Retina (tissue), 1 donor: ENCODE measurements around the gene MCRIP2.
"Not testable (repeated sequence)": the region's sequence is repeated elsewhere in the genome, so short reads cannot be mapped to it uniquely, and the experiment has no call there.

ENCODE experiments used
- DNase-seq: peaks from one replicate; pipeline ENCODE4 v3.0.0-alpha.2; 2016

MCRIP2 gene, protein sequence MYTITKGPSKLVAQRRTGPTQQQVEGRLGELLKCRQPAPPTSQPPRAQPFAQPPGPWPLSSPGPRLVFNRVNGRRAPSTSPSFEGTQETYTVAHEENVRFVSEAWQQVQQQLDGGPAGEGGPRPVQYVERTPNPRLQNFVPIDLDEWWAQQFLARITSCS

DNA sequence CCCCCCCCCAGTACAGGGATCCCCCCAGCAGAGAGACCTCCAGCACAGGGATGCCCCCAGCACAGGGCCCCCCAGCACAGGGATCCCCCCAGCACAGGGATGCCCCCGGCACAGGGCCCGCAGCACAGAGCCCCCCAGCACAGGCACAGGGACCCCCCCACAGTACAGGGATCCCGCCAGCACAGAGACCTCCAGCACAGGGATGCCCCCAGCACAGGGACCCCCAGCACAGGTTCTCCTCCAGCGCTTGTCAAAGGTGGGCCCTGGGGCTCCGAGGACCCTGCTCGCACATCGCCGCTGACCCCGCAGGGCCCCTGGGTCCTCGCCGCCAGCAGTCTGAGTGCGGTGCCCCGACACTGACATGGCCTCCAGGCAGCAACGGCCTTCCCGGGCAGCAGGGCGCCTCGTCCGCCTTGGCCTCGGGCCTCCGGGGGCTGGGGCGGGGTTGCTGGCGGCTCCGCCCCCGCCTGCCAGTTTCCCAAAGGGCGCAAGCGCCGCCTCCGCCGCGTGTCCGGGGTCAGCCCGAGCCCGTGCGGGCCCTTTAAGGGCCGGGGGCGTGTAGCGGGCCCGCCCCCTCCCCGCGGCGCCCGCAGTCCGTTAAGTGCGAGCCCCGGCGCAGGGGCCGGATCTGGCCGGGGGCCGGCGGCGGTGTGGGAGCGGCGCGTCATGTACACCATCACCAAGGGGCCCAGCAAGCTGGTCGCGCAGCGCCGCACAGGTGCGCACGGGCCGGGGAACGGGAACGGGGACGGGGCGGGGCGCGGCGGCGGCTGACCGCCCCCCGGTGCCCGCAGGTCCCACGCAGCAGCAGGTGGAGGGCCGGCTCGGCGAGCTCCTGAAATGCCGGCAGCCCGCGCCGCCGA is at the start of gene MCRIP2:
MCRIP2 (plus strand) TSS at position 503 of the 863 bp plus-strand sequence; CDS start at position 667, 164 bp downstream.
- DNase-seq: peak; percentile 86

DNA sequence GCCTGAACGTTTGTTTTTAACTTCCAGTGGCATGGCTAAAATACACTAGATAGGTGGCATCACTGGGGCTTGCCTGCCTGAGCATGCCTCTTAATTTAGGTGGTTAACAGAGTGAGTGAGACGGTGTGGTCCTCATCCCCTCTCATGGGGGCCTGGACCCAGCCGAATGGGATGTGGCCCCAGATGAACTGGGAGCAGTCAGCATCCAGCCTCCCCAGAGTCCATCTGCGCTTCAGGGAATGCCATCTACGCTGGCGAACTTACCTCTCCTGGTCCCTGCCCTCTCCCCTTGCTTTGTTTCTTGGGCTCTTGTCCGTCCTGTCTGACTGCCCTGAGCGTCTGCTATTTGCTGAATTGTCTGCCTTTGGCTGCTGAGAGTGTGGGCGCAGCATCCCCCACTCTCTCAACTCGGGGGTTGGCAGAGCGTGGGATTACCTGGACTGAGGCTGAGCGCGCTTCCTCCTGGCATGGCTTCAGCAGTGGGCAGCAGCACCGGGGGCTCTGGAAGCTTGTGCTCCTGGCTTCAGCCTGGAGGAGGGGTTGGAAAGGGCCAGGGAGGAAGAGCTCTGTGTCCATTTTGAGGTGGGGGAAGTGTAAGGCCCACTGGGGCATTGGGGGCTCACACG is 49.6 kb upstream of the MCRIP2 start:
- DNase-seq: no peak

DNA sequence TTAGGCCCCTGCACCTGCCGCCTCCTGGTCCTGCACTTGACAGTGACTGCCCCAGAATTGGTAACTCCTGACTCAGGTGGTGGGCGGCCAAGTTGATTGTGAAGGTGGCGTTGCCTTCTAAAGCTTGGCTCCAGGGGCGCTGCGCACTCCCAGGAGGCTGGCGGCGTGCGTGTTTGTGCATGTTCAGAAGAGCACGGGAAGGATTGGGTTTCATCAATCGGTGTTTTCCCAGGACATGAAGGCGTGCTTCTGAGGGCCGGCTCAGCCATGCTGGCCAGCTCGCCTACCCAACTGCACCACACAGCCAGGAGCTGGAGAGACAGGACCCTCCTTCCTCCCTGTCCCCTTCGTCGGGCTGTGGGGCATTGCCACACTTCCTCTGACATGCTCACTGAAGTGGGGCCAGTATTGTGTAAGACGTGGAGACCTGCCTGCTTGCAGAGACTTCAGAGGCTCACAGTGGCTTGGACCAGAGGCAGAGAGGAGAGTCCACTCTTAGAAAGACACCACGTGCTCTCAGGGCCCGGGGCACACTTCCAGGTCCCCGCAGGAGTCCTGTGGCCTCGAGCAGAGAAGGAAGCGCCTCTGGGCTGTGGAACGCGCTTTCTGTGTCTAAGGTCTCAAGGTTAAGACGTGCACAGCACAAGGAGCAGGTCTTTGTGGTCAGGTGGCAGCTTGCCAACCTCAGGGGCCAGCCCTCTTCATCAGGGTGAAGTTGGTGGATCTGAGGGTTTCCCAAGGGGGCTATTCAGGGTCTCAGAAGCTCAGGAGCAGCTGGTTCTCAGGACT is 48.9 kb upstream of the MCRIP2 start:
- no peak for DNase-seq

DNA sequence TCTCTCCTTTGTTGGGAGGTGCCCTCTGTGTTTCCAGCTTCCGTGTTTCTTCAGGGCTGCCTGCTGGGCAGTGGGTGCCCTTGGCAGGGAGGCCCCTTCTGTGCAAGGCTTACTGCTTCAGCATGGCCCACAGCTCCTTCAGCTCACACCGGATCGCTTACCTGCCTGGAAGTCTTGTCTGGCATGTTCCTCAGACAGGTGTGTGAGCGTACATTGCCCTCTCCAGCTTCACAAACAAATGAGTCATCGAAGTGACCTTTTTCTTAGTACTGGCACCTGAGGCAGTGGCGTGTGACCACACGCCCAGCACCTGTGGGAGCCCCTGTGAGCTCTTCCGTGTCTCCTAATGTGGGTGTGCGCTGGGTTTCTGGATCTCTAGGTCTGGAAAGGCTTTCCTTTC is 48.2 kb upstream of the MCRIP2 start:
- no peak for DNase-seq

DNA sequence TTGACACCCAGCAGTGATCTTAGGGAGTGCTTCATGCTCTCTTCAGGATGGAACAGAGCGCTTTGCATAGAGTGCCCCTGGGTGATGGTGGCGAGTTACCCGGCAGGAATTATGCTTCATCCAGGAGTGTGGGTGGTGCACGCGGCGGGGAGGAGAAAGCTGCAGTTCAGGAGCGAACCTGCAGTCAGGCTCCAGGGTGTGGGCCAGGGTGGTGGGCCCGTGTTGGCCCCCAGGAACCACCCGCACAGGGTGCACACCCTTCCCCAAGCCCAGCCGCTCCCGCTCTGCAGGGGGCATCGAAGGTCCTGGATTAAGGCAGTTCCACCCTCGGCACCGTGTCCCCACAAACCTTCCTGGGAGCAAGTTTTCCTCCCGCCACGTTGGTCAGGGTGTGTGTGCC is 47.8 kb upstream of the MCRIP2 start:
- DNase-seq: no peak

DNA sequence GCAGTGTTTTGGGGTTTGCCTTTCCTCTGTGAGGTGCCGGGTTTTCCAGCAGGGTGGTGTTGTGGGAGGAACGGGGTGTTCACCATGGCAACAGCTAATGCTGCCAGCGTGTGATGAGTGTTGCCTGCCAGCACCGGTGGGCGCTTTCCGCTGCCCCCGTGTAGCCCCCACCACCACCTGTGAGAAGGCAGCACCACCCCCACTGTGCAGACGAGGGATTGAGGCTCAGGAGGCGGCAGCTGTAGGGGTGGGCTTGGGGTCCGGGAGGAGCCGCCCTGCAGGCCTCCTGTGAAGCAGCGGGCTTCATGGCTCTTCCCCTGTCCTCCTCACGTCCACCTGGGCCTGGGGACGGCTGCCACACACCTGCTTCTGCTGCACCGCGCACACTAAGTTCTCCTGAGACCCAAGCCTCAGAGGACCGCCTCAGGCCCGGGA is 46.5 kb upstream of the MCRIP2 start:
- DNase-seq: no peak

DNA sequence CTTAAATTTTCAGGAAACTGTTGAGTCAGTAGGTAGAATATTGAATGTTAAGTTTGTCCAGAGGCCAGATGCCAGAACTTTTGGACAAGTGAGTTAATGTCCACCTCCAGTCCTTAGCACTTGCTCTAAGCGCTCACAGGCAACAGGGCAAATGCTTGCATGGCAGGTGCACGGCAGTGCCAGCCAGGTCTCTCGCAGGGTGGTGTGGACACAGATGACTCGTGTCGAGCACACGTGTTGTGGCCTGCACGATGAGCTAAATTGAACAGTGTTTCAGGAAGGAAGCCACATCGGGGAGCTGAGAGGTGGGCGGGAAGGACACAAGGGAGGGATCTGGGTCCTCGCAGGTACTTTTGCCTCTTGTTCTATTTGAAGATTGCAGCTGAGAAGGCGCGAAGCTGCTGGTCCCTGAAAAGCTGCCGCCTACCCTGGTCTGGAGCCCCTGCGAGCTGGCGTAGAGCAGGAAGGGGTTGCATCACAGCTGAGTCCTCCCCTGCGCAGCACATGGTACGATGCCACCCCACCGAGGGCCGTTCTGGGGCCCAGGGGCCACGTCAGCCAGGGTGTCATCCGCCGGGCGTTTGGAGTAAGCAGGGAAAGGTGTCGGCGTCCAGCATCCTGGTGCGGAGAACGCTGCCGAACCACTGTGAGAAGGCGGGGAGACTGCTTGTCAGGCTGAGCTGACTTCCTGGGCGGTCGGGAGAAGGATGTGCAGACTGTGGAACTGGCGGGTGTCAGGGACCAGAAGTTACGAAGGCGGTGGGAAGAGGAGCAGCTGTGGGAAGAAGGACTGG is 45.5 kb upstream of the MCRIP2 start:
- no peak for DNase-seq

DNA sequence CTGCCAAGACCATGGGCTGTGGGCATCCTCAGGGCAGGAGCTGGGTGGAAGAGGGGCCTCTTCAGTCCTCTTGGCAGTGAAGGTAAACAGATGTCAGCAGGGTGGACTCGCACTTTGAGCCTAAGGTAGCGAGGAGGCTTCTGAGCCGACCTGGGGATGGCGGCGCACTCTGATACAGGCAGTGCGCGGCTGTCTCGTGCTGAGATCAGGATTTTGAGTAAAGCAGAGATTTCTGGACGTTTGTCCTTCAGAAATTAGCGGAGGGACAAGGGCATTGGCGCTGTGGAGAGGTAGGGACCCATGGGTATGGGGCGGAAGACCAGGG is 44.9 kb upstream of the MCRIP2 start:
- DNase-seq: no peak

DNA sequence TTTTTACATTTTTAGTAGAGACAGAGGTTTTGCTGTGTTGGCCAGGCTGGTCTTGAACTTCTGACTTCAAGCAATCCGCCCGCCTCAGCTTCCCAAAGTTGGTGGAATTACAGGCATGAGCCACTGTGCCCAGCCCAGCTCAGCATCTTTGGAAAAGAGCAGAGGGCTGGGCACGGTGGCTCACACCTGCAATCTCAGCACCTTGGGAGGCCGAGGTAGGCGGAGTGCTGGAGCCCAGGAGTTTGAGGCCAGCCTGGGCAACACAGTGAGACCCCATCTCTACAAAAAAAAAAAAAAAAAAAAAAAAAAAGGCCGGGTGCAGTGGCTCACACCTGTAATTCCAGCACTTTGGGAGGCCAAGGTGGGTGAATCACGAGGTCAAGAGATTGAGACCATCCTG is 44.0 kb upstream of the MCRIP2 start:
- not testable (repeated sequence) for DNase-seq

DNA sequence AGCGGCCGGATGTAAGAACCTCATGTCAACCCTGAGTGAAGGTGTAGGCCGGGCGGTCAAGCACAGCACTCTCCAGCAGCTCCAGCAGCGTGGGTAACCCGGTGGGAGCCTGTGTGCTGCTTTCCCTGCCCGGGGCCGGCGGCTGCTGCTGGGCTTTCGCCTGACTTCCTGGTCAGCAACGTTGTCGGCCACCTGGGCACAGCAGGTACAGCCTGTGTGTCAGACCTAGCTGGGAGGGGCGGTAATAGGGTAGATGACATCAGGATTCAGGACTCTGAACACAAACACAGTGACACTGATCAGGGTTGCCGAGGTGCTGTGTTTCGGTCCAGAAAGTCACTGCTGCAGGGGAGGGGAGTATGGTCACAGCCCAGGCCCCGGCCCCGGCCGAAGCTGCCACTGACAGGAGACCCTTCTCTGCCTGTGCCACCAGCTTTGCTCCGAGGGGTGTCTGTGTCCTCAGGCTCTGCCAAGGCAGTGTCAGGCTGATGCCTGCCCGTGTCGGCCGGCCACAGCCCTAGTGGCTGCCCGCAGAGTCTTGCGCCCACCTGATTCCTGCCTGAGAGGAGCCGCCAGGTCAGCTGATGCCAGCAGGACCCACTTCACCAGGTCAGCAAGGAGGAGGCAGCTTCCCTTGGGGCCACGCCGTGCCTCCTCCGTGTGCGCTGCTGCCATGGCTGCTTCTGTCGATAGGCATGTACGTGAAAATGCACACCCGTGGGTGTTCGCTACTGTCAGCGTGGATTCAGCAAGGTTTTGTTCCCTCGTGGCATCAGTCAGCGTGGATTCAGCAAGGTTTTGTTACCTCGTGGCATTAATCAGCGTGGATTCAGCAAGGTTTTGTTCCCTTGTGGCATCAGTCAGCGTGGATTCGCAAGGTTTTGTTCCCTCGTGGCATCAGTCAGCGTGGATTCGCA is 42.5 kb upstream of the MCRIP2 start:
- DNase-seq: no peak

DNA sequence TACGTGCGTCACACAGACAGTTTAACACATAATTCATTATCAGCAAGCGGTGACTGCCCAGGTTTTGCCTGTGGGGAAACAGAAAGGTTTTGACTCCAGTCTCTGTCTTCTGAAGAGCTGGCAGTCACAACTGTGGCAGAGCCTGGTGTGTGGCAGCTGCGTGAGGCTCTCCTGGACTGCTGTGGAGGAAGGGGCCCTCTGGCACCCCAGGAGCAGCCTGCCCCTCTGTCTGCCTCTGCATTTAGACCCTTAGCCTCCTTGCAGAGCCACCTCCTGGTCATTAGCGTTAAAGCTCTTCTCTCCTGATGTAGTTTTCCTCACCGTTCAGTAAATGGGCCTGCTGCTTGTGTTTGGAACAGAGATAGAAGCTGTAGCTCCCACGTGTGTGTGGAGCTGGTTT is 40.8 kb upstream of the MCRIP2 start:
- DNase-seq: no peak

DNA sequence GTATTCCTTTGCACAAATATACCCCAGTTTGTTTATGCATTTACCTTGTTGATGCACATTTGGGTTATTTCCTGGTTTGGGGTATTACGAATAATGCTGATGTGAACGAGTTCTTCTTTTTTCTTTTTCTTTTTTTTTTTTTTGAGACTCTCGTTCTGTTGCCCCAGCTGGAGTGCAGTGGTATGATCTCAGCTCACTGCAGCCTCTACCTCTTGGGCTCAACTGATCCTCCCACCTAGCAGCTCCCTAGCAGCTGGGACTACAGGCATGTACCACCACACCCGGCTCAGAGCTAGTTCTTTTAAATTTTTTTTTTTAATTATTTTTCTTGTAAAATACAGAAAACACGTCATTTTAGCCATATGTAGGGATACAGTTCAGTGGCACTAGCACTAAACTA is 37.7 kb upstream of the MCRIP2 start:
- no peak for DNase-seq

DNA sequence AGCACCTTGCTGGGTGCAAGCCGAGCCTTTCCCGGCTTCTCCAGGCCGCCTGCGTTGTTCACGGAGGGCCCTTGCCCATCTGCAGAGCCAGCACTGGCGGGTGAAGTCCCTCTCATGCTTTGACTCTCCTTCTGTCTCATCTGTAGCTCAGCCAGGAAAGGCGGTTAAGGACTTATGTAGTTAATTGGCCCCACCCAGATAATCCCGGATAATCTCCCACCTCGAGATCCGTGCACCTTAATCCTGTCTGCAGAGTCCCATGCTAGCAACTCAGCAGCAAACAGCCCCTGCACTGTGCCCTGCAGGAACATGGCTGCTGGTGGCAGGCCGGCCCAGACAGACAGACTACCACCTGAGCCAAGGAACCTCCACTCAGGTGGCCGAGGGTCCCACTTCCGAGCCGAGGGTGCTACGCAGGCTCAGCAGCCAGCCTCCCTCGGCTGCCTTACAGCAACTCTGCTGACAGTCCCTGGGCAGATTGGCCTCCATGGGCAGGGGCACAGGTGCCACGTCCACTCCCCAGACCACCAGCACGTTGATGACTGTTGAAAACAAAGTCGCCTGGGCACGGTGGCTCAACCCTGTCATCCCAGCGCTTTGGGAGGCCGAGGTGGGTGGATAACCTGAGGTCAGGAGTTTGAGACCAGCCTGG is 34.8 kb upstream of the MCRIP2 start:
- DNase-seq: no peak

DNA sequence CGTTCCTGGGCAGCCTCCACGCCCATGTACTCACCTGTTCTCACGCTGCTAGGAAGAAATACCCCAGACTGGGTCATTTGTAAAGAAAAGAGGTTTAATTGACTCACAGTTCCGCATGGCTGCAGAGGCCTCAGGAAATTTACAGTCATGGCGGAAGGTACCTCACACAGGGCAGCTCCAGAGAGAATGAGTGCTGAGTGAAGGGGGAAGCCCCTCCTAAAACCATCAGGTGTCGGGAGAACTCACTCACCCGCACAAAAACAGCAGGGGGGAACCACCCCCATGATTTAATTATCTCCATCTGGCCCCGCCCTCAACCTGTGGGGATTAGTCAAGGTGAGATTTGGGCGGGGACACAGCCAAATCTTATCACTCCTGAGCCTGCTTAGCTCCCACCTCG is 33.6 kb upstream of the MCRIP2 start:
- DNase-seq: no peak

DNA sequence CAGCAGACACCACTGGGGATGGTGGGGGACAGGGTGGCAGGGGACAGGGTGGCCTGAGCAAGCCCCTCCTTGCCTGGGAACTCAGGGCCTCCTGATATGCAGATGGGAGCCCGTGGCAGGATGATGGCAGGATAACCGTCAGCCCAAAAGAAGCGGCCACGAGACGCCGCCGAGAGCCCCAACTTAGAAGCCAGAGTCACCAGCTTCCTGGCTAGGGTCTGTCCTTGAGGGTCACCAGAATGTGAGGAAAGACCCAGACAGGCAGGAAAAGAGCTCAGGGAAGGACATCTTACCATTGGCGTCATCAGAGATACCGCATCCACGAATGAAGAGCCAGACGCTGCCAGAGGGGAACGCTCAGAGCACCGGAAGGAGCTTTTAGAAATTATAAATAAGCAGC is 32.3 kb upstream of the MCRIP2 start:
- DNase-seq: no peak

DNA sequence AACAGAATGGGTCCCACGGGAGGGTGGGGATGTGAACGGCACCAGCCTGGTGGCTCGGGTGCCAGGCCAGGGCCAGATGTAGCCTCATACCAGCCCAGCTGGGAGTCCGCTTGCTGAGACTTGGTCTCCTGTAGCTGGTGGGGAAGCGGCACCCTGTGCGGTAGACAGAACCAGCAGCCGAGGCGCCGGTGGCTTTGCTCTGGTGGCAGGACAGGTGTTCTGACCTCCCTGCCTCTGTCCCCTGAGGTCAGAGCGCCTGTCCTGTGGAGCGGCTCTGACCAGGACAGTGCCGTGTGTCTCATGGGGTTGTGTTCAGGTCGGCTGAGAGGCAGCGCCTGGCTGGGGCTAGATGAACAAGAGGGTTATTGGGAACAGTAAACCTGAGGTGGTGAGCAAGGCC is 31.6 kb upstream of the MCRIP2 start:
- no peak for DNase-seq

DNA sequence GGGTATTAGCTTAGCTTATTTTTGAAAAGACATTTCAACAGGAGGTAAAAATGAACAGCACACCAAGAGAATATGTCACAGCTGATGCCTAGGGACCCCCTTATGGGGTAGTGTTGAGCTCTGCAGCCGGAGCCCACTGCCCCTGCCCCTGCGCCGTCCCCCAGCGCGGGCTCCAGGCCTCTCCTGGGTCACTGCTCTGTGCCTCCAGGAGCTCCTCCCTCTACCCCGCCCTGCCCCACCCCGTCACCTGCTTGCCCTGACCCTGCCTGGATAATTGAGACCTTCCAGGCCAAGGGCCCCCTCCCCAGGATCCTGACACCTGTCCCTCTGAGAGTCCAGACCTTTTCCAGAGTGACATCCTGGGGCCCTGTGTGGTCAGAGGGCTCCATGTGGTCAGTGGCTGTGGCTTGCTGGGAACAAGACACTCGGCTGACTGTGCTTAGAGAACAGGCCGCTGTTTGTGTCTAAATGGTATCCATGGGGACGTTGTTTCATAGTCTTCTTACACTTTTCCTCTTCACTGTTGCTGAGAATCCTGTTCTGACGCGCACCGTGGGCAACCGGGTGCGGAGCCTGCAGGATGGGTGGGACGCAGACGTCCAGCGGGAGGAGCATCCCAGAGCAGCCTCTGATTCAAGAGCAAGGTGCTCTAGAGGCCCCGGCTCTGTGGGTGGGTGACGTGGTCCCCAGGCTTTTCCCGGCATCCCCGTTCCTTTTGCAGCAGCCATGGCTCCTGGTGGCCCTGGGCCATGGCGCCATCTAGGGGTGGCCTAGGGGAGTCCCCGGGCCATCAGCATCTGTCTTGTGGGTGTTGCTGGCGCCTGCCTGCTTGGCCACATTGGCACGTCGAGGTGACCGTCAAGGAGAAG is 30.9 kb upstream of the MCRIP2 start:
- DNase-seq: peak; percentile 57

DNA sequence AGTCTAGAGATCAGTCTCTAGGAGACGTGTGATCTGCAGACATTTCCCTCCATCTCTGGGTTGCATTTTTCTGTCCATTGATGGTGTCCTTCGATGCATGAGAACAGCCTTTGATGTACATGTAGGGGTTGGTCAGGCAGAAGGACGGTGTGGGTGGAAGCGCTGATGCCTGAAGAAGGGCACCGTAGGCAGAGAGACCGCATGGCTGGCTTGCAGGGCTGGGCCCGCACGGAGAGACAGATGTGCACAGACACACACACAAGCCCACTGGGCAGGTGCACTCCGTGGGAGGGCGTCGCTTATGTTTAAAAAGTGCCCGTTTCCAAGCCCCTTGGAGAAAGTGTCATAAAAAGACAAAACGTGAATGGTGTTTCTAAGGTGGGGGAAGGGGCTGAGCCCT is 26.5 kb upstream of the MCRIP2 start:
- DNase-seq: no peak

DNA sequence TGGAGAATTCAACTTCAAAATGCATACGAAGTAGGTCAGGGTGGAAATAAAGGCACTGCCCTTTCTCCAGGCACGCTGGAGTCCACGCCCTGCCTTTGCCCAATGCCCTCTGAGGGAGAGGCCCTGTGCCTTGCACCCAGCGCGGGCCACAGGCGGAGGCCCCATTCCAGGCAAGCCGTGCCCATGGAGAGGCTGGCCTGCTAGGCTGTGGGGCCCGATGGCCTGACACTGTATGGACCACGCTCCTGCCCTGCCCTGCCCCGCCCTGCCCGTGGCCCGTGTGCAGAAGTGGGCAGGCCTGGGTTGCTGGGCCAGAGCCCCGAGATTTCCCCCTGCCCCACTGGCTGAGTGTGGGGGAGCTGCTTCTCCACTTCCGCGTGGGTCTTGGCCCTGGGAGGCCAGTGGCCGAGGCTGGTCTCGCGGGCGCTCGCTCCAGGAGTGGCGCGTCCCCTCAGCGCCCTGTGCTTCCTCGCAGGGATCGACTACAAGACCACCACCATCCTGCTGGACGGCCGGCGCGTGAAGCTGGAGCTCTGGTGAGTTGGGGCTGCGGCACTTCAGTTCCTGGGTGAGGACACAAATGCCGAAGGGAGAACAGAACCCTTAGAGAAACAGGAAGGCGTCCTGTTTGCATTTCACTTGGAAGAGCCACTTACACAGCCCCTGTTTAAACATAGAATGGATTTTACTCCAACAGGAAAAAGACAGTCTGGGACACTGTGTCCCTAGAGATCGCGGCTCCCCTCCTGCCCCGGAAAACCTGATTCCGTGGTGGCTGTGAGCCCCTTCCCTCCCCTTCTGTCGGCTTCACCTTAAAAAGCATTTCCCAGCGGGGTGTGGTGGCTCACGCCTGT is 24.7 kb upstream of the MCRIP2 start:
- no peak for DNase-seq
